Measurements from ENCODE around the gene PAK1. TPM values are rescaled to one million over a fixed set of nuclear protein-coding genes. Genes with fewer than 3 reads are reported as not detected.

Gene PAK1
- total and polyA plus RNA-seq, 2 donors (not counting 1 experiment from before 2014, with no cell fraction given): 11.9 to 23.4 TPM

- Histone ChIP-seq H3K27me3 (replicated peaks in 1 of 4; ENCODE audit: control extremely low read depth in 1 of 4, control insufficient read depth in 3 of 4, insufficient read depth in 4 of 4, low read length in 3 of 4) (peaks cover 0 to 2% (median 0%) of the 10 kb centered on the region in 4 experiments), H3K4me1 (ENCODE audit: control insufficient read depth in 2 of 2, insufficient read depth in 2 of 2, low read length in 2 of 2) (no peaks in the 10 kb centered on the region), H3K4me2 (replicated peaks; ENCODE audit: low read depth, low read length, poor library complexity, severe bottlenecking) (no peak overlapping the region), H3K36me3 (replicated peaks in 1 of 2; ENCODE audit: control extremely low read depth in 1 of 2, control insufficient read depth in 1 of 2, extremely low read depth in 1 of 2, insufficient read depth in 2 of 2, low read length in 1 of 2) (no peaks in the 10 kb centered on the region), H4K20me1 (ENCODE audit: control insufficient read depth, insufficient read depth, low read length, poor library complexity, severe bottlenecking) (no peaks in the 10 kb centered on the region), H3K4me3 (ENCODE audit: control extremely low read depth in 1 of 5, extremely low read depth in 1 of 5, insufficient read depth in 1 of 5, low read depth in 2 of 5, low read length in 4 of 5) (no peak overlapping the region), H2AFZ (ENCODE audit: insufficient read depth, low read depth, low read length, poor library complexity, severe bottlenecking) (no peak overlapping the region), H3K79me2 (ENCODE audit: control insufficient read depth, insufficient read depth, low read length) (no peaks in the 10 kb centered on the region), H3K27ac (ENCODE audit: low read length in 2 of 2) (no peak overlapping the region), H3K9ac (ENCODE audit: low read length) (no peak overlapping the region), H3K9me3 (ENCODE audit: control extremely low read depth in 1 of 3, control insufficient read depth in 2 of 3, insufficient read depth in 1 of 3, low read length in 2 of 3) (no peaks in the 10 kb centered on the region)
- H3K9me3 Mint-ChIP-seq (ENCODE audit: insufficient read depth): no peaks in the 10 kb centered on the region
- peaks cover 6% of the 10 kb centered on the region for H3K27me3 Mint-ChIP-seq
- DNase-seq (no peak), ATAC-seq (ENCODE audit: low read depth) (no peak)
- H3K4me3 Mint-ChIP-seq: no peak overlapping the region
- ChIA-PET POLR2A (no interaction called here), CTCF (no interaction called here)
- no peak overlapping the region for H3K27ac Mint-ChIP-seq
- no peaks in the 10 kb centered on the region for H3K4me1 Mint-ChIP-seq
- intact Hi-C loops (cut with micrococcal nuclease): no loop called here
- TF ChIP-seq EZH2 (IDR thresholded peaks at IDR 0.05; ENCODE audit: borderline replicate concordance, insufficient read depth, low read depth, low read length, poor library complexity, severe bottlenecking) (no peak), CTCF (IDR thresholded peaks at IDR 0.05) (no peak)
- WGBS (ENCODE audit: insufficient coverage): no CpG with 5 or more reads among the region's 3 CpGs
Measured at GRCh38 chr11:77519847-77520246, 46.0 kb upstream of the PAK1 start.

GRCh38 chr11:77518471-77518870, 44.6 kb upstream of the PAK1 start:
- ATAC-seq (ENCODE audit: low read depth) (no peak), DNase-seq (no peak)
- Histone ChIP-seq H3K4me3 (ENCODE audit: control extremely low read depth in 1 of 5, extremely low read depth in 1 of 5, insufficient read depth in 1 of 5, low read depth in 2 of 5, low read length in 4 of 5) (no peak overlapping the region), H3K4me1 (ENCODE audit: control insufficient read depth in 2 of 2, insufficient read depth in 2 of 2, low read length in 2 of 2) (no peaks in the 10 kb centered on the region), H4K20me1 (ENCODE audit: control insufficient read depth, insufficient read depth, low read length, poor library complexity, severe bottlenecking) (no peaks in the 10 kb centered on the region), H3K9me3 (ENCODE audit: control extremely low read depth in 1 of 3, control insufficient read depth in 2 of 3, insufficient read depth in 1 of 3, low read length in 2 of 3) (no peaks in the 10 kb centered on the region), H3K36me3 (replicated peaks in 1 of 2; ENCODE audit: control extremely low read depth in 1 of 2, control insufficient read depth in 1 of 2, extremely low read depth in 1 of 2, insufficient read depth in 2 of 2, low read length in 1 of 2) (no peaks in the 10 kb centered on the region), H3K27me3 (replicated peaks in 1 of 4; ENCODE audit: control extremely low read depth in 1 of 4, control insufficient read depth in 3 of 4, insufficient read depth in 4 of 4, low read length in 3 of 4) (peaks cover 0 to 2% (median 0%) of the 10 kb centered on the region in 4 experiments), H3K9ac (ENCODE audit: low read length) (no peak overlapping the region), H3K27ac (ENCODE audit: low read length in 2 of 2) (no peak overlapping the region), H3K79me2 (ENCODE audit: control insufficient read depth, insufficient read depth, low read length) (no peaks in the 10 kb centered on the region), H2AFZ (ENCODE audit: insufficient read depth, low read depth, low read length, poor library complexity, severe bottlenecking) (no peak overlapping the region), H3K4me2 (replicated peaks; ENCODE audit: low read depth, low read length, poor library complexity, severe bottlenecking) (no peak overlapping the region)
- no peaks in the 10 kb centered on the region for H3K9me3 Mint-ChIP-seq (ENCODE audit: insufficient read depth)
- ChIA-PET CTCF (no interaction called here), POLR2A (no interaction called here)
- H3K27ac Mint-ChIP-seq: no peak overlapping the region
- WGBS (ENCODE audit: insufficient coverage): 100% methylated on average over 1 of the region's 2 CpGs
- H3K27me3 Mint-ChIP-seq: peaks cover 6% of the 10 kb centered on the region
- no peak for TF ChIP-seq EZH2 (IDR thresholded peaks at IDR 0.05; ENCODE audit: borderline replicate concordance, insufficient read depth, low read depth, low read length, poor library complexity, severe bottlenecking)
- TF ChIP-seq CTCF (IDR thresholded peaks at IDR 0.05): no peak
- no peaks in the 10 kb centered on the region for H3K4me1 Mint-ChIP-seq
- H3K4me3 Mint-ChIP-seq: no peak overlapping the region
- intact Hi-C loops (cut with micrococcal nuclease): no loop called here

Measured in B cell (primary cell).